GM19035 (cell line): Measurements from ENCODE around the gene GLMP.

Source experiments
- ATAC-seq: cut with Tn5 transposase; IDR thresholded peaks from one replicate; pipeline ENCODE4 v1.9.1; 2021; ENCODE audit not compliant: unreplicated experiment

GLMP gene

GRCh38 chr1:156286061-156286460 is 9.4 kb downstream of the GLMP start:
- no peak for ATAC-seq

- no peak for ATAC-seq
Measured at GRCh38 chr1:156285437-156285836, 10.0 kb downstream of the GLMP start.

GRCh38 chr1:156284757-156285156 is 10.7 kb downstream of the GLMP start:
- no peak for ATAC-seq

- ATAC-seq = no peak
Measured at GRCh38 chr1:156284112-156284511, 11.4 kb downstream of the GLMP start, which contains the start of gene TMEM79. TSS of gene TMEM79 (plus strand) at chr1:156284325. CDS start at chr1:156285227, 902 bp downstream.

- no peak for ATAC-seq
Measured at GRCh38 chr1:156283521-156283920, 12.0 kb downstream of the GLMP start.

GRCh38 chr1:156282479-156283222 is 12.8 kb downstream of the GLMP start, which contains the start of gene SMG5:
TSS of gene SMG5 (minus strand) at chr1:156282825. CDS start at chr1:156282680, 145 bp downstream.
- ATAC-seq = peak; percentile 73

- no peak for ATAC-seq
Measured at GRCh38 chr1:156281693-156282478, 13.6 kb downstream of the GLMP start.

- no peak for ATAC-seq
Measured at GRCh38 chr1:156281281-156281680, 14.2 kb downstream of the GLMP start.

- ATAC-seq = no peak
Measured at GRCh38 chr1:156279837-156280236, 15.6 kb downstream of the GLMP start.

GRCh38 chr1:156276966-156277381 is 18.5 kb downstream of the GLMP start:
- no peak for ATAC-seq

- ATAC-seq = no peak
Measured at GRCh38 chr1:156276532-156276931, 18.9 kb downstream of the GLMP start.

- no peak for ATAC-seq
Measured at GRCh38 chr1:156270314-156270713, 25.2 kb downstream of the GLMP start.

GRCh38 chr1:156268336-156268735 is 27.1 kb downstream of the GLMP start:
- no peak for ATAC-seq

- ATAC-seq = no peak
Measured at GRCh38 chr1:156266051-156266450, 29.4 kb downstream of the GLMP start.

- no peak for ATAC-seq
Measured at GRCh38 chr1:156263288-156263655, 32.2 kb downstream of the GLMP start.

GRCh38 chr1:156262461-156263287 is 32.8 kb downstream of the GLMP start:
- no peak for ATAC-seq

- no peak for ATAC-seq
Measured at GRCh38 chr1:156260896-156261295, 34.6 kb downstream of the GLMP start.

GRCh38 chr1:156259805-156260204 is 35.7 kb downstream of the GLMP start:
- ATAC-seq = no peak

GRCh38 chr1:156258859-156259258 is 36.6 kb downstream of the GLMP start:
- no peak for ATAC-seq

- ATAC-seq = no peak
Measured at GRCh38 chr1:156257711-156258110, 37.8 kb downstream of the GLMP start.

GRCh38 chr1:156253634-156254033 is 41.8 kb downstream of the GLMP start:
- ATAC-seq = no peak
